HG02759 (cell line): Measurements from ENCODE around the gene NPC1L1.

ENCODE experiments used
- ATAC-seq: cut with Tn5 transposase; IDR thresholded peaks from one replicate; pipeline ENCODE4 v1.9.1; 2021; ENCODE audit warnings: mild to moderate bottlenecking, moderate library complexity; ENCODE audit not compliant: unreplicated experiment

The NPC1L1 gene

GRCh38 chr7:44538798-44539668 lies 2.1 kb downstream of the NPC1L1 start:
- ATAC-seq: no peak

DNA sequence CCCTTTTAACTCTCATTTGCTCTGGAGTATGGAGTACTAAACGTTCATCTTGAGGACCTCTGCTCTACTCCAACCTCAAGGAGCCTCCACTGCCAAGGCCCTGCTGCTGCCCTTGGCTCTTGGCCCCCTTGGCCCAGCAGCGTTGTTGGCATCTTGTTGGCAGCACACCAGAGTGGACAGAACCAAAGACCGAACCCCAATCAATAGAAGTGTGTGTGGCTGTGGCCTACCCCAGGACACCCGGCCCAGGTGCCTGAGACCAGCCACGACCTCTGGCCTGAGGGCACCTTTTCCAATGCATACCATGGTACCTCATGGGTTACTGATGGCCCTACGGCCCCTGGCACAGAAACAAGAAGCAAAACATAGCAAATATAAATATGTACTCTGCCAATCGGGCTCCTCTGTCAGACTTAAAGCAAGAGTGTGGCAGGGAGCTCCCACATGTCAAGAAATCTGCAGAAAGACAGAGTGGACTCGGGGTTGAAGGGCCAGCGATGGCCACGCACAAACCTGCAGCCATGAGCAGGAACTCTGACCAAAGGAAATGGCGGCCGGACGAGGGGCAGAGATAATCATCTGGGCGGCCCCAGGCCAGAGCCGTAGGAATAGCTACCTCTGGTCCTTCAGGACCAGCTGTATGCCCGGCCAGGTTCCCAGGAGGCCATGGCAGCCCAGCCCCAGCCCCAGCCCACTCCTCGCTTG lies 2.9 kb downstream of the NPC1L1 start:
- no peak for ATAC-seq

GRCh38 chr7:44537442-44537841 lies 3.7 kb downstream of the NPC1L1 start:
- ATAC-seq: no peak

GRCh38 chr7:44536090-44536489 lies 5.0 kb downstream of the NPC1L1 start:
- ATAC-seq: no peak

GRCh38 chr7:44535348-44536064 lies 5.6 kb downstream of the NPC1L1 start:
- ATAC-seq: no peak

DNA sequence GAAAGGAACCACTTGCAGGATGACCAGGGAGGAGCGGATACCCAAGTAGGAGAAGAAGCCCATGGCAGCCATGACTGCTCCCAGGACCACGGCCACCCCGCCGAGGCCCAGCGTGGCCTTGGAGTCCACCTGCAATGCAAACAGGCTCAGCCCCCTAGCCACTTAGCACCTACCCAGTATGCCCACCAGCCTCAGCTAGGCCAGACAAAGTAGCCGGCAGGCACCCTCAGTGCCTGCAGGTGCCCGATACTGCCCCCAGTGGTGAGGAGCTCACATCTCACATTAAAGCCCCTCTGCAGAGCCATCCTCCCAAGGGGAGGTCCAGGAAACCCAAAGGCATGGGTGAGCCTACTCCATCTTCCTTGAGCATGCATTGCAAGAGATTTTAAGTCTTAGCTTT lies 6.6 kb downstream of the NPC1L1 start:
- ATAC-seq: peak; percentile 60

DNA sequence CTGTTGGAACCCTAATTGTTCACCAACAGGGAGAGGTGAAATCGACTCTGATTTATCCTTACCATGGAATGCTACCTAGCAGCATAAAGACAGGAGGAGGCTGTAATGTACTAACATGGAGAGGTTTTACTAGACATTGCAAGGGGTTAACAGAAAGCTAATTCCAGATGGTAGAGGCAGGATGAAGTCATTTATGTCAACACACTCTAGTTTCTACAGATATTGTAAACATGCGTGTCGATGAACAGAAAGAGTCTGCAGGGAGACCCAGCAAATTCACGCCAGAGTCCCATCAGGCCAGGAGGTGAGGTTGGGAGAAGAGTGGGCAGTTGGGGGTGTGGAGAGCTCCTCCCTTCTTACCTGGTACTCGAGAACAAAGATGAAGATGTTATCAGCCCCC lies 7.0 kb downstream of the NPC1L1 start:
- ATAC-seq: no peak

DNA sequence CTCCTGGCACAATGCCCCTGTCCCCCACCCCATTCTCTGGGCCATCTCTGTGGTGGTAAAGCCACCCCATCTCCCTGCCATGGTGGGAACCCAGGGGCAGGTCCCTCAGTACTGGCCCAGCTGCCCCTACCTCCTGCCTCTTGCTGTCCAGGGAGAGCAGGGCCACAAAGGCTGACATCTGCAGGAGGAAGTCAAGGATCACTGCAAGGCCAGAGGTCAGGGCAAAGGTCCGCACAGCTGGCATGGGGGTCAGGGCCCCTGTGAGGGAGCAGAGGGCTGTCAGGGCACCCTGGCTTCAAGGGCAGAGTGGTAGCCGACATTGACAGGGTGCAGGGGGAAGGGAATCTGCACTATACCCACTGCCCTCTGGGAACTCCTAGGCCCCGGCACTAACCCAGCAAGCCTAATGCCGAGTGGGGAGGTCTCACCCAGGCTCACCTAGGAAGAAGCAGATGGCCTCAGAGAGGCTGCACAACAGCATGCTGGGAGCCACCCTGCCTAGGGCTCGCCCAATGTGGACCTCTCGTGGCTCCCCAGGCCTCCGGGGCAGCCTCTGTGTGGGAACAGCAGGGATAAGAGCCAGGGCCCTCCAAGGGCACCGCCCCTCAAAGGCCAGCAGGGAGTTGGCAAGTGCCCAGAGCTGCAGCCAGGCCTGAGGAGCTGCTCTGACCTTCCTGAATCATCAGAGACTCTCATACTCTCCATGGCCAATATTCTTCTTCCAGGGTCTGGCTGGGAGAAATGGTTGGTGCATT lies 7.7 kb downstream of the NPC1L1 start:
- ATAC-seq: no peak

GRCh38 chr7:44531421-44532380 lies 9.4 kb downstream of the NPC1L1 start:
- no peak for ATAC-seq

- ATAC-seq: no peak
These were observed 10.1 kb downstream of the NPC1L1 start for GRCh38 chr7:44530990-44531389.

DNA sequence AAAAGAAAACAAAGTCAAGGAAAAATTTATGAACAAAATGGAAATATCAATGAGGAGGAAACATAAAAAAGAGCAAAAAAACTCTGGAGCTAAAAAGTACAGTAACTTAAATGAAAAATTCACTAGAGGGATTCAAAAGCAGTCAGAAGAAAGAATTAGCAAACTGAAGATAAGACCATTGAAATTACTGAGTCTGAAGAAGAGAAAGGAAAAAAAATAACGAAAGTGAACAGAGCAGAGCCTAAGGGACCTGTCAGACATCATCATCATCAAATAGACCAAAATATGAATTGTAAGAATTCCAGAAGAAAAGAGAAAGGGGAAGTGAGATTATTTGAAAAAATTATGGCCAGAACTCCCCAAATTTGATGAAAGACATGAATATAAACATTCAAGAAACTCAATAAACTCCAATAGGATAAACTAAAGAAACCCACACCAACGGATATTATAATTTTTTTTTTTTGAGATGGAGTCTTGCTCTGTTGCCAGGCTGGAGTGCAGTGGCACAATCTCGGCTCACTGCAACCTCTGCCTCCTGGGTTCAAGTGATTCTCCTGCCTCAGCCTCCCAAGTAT lies 16.2 kb downstream of the NPC1L1 start:
- no peak for ATAC-seq

DNA sequence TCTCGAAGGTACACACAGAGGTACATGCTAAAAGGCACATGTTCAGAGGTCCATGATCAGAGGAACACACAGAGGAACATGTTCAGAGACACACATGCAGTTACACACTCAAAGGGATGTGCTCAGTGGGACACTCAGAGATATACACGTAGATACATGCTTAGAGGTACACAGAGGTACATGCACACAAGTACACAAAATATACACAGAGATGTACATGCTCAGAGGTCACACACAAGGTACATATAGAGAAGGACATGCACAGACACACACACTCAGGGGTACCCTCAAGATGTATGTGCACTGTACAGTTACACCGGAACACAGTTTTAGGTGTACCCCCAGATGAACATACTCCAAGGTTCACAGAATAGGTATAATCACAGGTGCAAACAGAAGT lies 18.8 kb downstream of the NPC1L1 start:
- ATAC-seq: no peak

- ATAC-seq: no peak
These were observed 19.6 kb downstream of the NPC1L1 start for GRCh38 chr7:44521347-44522095.

DNA sequence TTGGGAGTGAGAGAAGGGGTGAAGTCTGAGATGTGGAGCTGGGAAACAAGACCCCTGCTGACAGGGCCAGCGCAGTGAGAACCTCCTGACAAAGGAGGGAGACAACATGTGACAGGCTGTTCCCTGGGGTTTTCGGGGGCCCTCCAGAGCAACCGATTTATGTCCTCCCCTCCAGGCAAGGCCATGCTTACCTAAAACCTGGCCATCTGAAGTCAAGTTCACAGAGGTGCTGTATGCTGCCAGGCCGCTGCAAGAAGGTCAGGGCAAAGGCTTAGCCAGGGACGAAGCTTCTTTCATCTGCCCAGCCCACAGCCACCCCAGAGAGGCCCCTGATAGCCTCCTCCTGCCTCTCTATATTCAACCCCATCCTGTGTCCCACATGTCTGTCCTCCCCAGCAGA lies 20.6 kb downstream of the NPC1L1 start:
- ATAC-seq: no peak

DNA sequence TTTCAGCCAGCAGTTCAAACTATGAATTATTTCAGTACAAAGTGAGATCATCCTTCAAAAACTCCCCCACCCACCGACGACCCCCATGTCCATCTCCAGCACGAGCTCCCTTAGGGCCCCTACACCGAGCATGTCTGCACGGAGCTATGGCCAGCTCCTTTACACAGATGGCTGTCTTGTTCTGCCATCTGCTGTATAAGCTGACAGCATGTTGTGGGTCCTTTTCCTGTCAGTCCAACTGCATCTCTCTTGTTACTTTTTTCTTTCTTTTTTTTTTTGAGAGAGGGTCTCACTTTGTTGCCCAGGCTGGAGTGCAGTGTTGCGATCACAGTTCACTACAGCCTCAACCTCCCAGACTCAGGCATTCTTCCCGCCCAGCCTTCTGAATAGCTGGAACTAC lies 21.6 kb downstream of the NPC1L1 start:
- no peak for ATAC-seq

GRCh38 chr7:44518761-44519160 lies 22.4 kb downstream of the NPC1L1 start:
- no peak for ATAC-seq

GRCh38 chr7:44517175-44517574 lies 24.0 kb downstream of the NPC1L1 start:
- ATAC-seq: no peak

- no peak for ATAC-seq
These were observed 25.4 kb downstream of the NPC1L1 start for GRCh38 chr7:44515590-44516268.
